ENCODE data around the gene CELSR1.

DNA sequence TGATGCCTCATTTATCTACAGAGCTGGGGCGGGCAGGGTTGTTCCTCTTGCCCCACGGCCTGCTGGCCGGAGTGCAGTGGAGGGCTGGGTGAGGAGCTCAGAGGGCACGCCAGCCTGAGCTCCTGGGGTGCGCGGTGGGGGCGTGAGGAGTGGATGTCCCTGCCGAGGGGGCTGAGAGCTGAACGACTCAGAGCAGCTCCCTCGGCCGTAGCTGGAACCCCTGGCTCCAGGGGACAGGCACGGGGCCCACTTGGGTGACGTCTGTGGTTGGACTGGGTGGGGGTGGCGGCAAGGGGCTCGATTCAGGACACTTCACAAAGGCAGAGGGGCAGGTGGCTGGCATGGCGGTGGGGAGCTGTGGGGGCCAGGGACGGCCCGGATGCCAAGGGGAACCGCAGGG is 139.5 kb downstream of the CELSR1 start:
- TF ChIP-seq, protein P1, sequence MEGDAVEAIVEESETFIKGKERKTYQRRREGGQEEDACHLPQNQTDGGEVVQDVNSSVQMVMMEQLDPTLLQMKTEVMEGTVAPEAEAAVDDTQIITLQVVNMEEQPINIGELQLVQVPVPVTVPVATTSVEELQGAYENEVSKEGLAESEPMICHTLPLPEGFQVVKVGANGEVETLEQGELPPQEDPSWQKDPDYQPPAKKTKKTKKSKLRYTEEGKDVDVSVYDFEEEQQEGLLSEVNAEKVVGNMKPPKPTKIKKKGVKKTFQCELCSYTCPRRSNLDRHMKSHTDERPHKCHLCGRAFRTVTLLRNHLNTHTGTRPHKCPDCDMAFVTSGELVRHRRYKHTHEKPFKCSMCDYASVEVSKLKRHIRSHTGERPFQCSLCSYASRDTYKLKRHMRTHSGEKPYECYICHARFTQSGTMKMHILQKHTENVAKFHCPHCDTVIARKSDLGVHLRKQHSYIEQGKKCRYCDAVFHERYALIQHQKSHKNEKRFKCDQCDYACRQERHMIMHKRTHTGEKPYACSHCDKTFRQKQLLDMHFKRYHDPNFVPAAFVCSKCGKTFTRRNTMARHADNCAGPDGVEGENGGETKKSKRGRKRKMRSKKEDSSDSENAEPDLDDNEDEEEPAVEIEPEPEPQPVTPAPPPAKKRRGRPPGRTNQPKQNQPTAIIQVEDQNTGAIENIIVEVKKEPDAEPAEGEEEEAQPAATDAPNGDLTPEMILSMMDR (IDR thresholded peaks at IDR 0.05): no peak
- no peak for TF ChIP-seq POLR2A (IDR thresholded peaks at IDR 0.05)

All from lower leg skin (tissue), 3 donors.